Breast epithelium (tissue), 4 donors: ENCODE measurements around the gene HTRA3. TPM values are rescaled to one million over a fixed set of nuclear protein-coding genes. Genes with fewer than 3 reads are reported as not detected.

ENCODE experiments used
- DNase-seq, 2 donors: peaks; one replicate each; pipeline ENCODE4 v3.0.0-alpha.2; 2019; ENCODE audit warnings: low spot score in 2 of 2
- H3K27ac ChIP-seq, 2 donors: fragments of 200-600 bp; sonication (generic) in 1 of 2; one replicate each; pipeline ENCODE4 v1.5.1; 2016 to 2019; ENCODE audit warnings: mild to moderate bottlenecking in 1 of 2
- H3K27me3 ChIP-seq, 2 donors: fragments of 200-600 bp; sonication (generic) in 1 of 2; one replicate each; pipeline versions ENCODE4 v1.5.1 to v1.6.0; 2017 to 2019; ENCODE audit warnings: control low read depth in 1 of 2, mild to moderate bottlenecking in 1 of 2
- H3K36me3 ChIP-seq: fragments of 200-600 bp; one replicate; pipeline ENCODE4 v1.5.1; 2019
- H3K4me1 ChIP-seq, 2 donors: fragments of 200-600 bp; sonication (generic); one replicate each; pipeline ENCODE4 v1.5.1; 2016 to 2019; ENCODE audit warnings: control low read depth in 1 of 2
- H3K4me3 ChIP-seq, 3 donors: fragments of 200-600 bp; sonication (generic); 1 replicate in 2 of 3; 2 replicates in 1 of 3; pipeline ENCODE4 v1.5.1; 2016 to 2019; ENCODE audit warnings: mild to moderate bottlenecking in 3 of 3, moderate library complexity in 2 of 3
- H3K9me3 ChIP-seq, 2 donors: fragments of 200-600 bp; sonication (generic) in 1 of 2; one replicate each; pipeline ENCODE4 v1.5.1; 2016 to 2019; ENCODE audit warnings: control low read depth in 1 of 2
- POLR2A ChIP-seq: fragments of 450-650 bp; IDR thresholded peaks from one replicate; pipeline ENCODE4 v1.6.1; 2016; ENCODE audit warnings: antibody characterized with exemption, mild to moderate bottlenecking, moderate library complexity
- POLR2AphosphoS5 ChIP-seq, 3 donors: sonication (generic); formaldehyde crosslinking; IDR thresholded peaks; one replicate each; pipeline ENCODE4 v1.6.1; 2017; ENCODE audit warnings: antibody characterized with exemption in 3 of 3
- intact Hi-C: fragments of 100-400 bp; cut with DNase I; formaldehyde crosslinking; loops from one replicate; pipeline ENCODE4 v1.15.1; 2023; ENCODE audit warnings: low total_unique reads
- total RNA-seq, 3 donors: library from RNA; depleted of rRNA; stranded (reverse); fragments of >200 nt; gene quantifications; one replicate each; pipeline ENCODE4 v1.1.0, GENCODE V29; 2016
- TF ChIP-seq, protein P1 (sequence below), 3 donors: fragments of 450-650 bp; IDR thresholded peaks; one replicate each; pipeline ENCODE4 v1.5.1; 2016 to 2017; ENCODE audit warnings: antibody characterized with exemption in 3 of 3, mild to moderate bottlenecking in 3 of 3, moderate library complexity in 3 of 3

Gene HTRA3
- total RNA-seq, 3 donors from 2014 or later: 8.5 to 53.9 (median 19.7) TPM

DNA sequence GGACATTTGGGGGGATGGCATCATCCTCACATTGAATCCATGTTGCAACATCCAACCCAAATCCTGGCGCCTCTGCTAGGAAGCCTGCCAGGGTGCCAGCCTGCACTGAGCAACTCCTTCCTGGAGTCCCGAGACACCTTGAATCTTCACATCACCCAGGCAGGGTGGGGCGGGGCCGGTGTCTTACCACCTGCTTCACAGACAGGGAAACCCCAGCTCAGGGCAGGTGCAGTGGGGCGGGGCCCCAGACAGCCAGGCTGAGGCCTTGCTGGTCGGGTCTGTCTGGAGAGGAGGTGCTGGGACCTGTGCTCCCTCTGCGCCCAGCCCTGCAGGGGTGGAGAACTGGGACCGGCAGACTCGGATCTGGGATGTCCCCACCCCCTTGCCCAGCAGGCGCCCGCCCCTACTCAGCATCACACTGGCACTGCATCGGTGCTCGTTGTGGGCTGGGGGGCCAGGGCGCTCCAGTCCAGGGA, 31.5 kb upstream of the HTRA3 start:
- no peak for DNase-seq
- H3K36me3 ChIP-seq: no peaks in the 10 kb centered on the region
- TF ChIP-seq POLR2AphosphoS5 (IDR thresholded peaks at IDR 0.05): no peak
- TF ChIP-seq POLR2A: no peak
- TF ChIP-seq, protein P1, sequence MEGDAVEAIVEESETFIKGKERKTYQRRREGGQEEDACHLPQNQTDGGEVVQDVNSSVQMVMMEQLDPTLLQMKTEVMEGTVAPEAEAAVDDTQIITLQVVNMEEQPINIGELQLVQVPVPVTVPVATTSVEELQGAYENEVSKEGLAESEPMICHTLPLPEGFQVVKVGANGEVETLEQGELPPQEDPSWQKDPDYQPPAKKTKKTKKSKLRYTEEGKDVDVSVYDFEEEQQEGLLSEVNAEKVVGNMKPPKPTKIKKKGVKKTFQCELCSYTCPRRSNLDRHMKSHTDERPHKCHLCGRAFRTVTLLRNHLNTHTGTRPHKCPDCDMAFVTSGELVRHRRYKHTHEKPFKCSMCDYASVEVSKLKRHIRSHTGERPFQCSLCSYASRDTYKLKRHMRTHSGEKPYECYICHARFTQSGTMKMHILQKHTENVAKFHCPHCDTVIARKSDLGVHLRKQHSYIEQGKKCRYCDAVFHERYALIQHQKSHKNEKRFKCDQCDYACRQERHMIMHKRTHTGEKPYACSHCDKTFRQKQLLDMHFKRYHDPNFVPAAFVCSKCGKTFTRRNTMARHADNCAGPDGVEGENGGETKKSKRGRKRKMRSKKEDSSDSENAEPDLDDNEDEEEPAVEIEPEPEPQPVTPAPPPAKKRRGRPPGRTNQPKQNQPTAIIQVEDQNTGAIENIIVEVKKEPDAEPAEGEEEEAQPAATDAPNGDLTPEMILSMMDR (IDR thresholded peaks at IDR 0.05): no peak
- H3K4me1 ChIP-seq: no peaks in the 10 kb centered on the region
- intact Hi-C loops: no loop called here
- H3K27ac ChIP-seq: no peak overlapping the region
- no peaks in the 10 kb centered on the region for H3K27me3 ChIP-seq
- H3K9me3 ChIP-seq: no peaks in the 10 kb centered on the region
- H3K4me3 ChIP-seq: no peak overlapping the region

DNA sequence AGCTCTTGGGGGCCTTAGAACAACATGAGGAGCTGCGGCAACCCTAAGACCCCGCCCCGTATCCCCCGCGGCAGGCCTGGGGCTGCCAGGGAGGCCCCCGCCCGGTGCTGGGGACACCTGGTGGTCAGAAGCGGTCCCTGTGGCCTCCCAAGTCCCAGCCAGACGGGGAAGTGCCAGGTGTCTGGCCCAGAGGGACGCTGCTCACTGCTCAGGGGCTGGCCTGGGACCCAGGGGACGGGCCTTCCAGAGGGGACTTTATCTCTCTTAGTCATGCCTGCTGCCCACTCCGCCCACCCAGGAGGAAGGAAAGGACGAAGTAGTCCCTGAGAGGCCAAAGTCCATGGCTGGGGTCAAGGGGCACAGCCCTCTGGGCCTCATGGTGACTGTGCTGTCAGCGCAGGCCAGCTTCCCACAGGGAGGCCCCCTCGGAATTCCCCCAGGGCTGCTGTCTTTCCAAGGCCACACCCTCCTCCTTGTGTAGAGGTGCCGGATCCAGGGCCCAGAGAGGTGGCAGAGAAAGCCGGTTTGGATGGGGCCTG, 31.0 kb upstream of the HTRA3 start:
- H3K9me3 ChIP-seq: no peaks in the 10 kb centered on the region
- H3K4me3 ChIP-seq: no peak overlapping the region
- no peak for DNase-seq
- H3K27me3 ChIP-seq: no peaks in the 10 kb centered on the region
- H3K27ac ChIP-seq: no peak overlapping the region
- intact Hi-C loops: no loop called here
- H3K4me1 ChIP-seq: no peaks in the 10 kb centered on the region
- no peaks in the 10 kb centered on the region for H3K36me3 ChIP-seq
- no peak for TF ChIP-seq POLR2AphosphoS5 (IDR thresholded peaks at IDR 0.05)

DNA sequence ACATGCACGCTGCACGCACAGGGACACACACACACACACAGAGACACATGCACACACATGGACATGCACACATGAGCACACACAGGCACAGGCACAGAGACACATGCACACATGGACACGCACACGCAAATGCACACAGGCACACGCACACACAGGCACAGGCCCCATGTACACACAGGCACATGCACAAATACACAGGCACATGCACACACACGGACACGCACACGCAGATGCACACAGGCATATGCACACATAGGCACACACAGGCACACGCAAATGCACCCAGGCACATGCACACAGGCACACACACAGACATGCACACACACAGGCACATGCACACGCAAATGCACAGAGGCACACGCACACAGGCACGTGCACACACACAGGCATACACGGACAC, 30.3 kb upstream of the HTRA3 start:
- DNase-seq: no peak
- H3K27ac ChIP-seq: no peak overlapping the region
- intact Hi-C loops: no loop called here

DNA sequence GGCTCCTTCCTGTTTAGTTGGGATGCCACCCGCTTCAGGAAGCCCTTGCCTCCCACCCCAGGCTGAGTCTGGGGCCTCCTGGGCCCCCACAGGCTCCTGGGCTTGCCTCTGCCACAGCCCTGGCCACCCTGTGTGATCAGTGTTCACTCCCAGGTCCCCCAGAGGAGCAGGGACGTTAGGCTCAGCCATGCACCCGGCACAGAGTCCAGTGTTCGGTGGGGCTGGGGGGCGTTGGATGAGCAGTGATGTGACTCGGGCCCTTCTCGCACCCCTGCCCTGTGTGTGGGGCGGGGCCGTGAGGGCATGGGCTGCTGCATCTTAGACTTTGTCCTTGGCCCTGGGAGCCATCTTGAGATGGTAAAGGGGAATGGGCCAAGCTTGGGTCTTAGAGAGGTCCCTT, 29.9 kb upstream of the HTRA3 start:
- Histone ChIP-seq H3K4me1 (no peaks in the 10 kb centered on the region), H3K36me3 (no peaks in the 10 kb centered on the region), H3K27ac (no peak overlapping the region), H3K9me3 (no peaks in the 10 kb centered on the region), H3K4me3 (no peak overlapping the region), H3K27me3 (no peaks in the 10 kb centered on the region)
- intact Hi-C loops: loop anchor here (10.0 kb wide), 1 partner anchor 175 kb away; no protein-coding TSS in a partner anchor
- TF ChIP-seq, protein P1 (IDR thresholded peaks at IDR 0.05): no peak
- no peak for TF ChIP-seq POLR2AphosphoS5 (IDR thresholded peaks at IDR 0.05)
- DNase-seq: no peak

More for the DNA sequence above, 30.3 kb upstream of the HTRA3 start:
- TF ChIP-seq POLR2A: no peak
- no peak for TF ChIP-seq POLR2AphosphoS5 (IDR thresholded peaks at IDR 0.05)
- TF ChIP-seq, protein P1 (IDR thresholded peaks at IDR 0.05): no peak
- Histone ChIP-seq H3K36me3 (no peaks in the 10 kb centered on the region), H3K27me3 (no peaks in the 10 kb centered on the region), H3K9me3 (no peaks in the 10 kb centered on the region), H3K4me3 (no peak overlapping the region), H3K4me1 (no peaks in the 10 kb centered on the region)

DNA sequence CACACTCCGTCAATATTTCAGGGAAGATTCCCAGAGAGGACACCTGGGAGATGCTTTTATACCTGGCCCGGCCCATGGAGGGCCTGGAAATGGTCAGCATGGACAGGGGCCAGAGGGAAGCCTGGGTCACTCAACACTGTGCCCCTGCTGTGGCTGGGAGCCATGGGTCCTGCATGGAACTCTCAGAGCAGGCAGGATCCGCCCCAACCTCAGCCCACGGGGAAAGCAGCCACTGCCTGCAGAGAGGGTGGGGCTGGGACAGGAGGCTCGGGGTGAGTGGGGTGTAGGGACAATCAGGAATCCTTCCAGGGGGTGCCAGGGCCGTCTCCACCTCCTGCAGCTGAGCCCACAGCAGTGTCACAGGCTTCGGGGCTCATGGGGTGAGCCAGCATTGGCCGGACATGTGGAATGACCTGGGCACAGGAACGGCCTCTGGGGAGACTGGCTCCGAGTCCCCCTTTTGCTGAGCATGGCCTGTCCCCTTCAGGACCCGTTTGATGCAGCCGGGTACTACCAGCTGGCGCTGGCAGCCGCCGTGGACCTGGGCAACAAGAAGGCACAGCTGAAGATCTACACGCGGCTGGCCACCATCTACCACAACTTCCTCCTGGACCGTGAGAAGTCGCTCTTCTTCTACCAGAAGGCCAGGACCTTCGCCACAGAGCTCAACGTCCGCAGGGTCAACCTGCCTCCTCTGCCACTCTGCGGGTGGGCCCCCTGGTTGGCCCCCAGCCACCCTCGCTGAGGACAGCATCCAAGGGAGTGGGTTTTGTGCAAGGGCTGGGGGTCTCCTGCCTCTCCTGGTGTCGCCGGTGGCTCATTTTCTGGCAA, 29.1 kb upstream of the HTRA3 start:
- intact Hi-C loops: loop anchor here (10.0 kb wide), 1 partner anchor 174 kb away; no protein-coding TSS in a partner anchor
- no peaks in the 10 kb centered on the region for H3K27me3 ChIP-seq
- H3K27ac ChIP-seq: no peak overlapping the region
- DNase-seq: no peak
- H3K9me3 ChIP-seq: no peaks in the 10 kb centered on the region
- no peaks in the 10 kb centered on the region for H3K36me3 ChIP-seq
- no peaks in the 10 kb centered on the region for H3K4me1 ChIP-seq
- H3K4me3 ChIP-seq: no peak overlapping the region
- TF ChIP-seq POLR2A: no peak
- TF ChIP-seq, protein P1 (IDR thresholded peaks at IDR 0.05): no peak
- no peak for TF ChIP-seq POLR2AphosphoS5 (IDR thresholded peaks at IDR 0.05)
